Mesodermal cell (in vitro differentiated cells): ENCODE results near the gene RNLS.

Experiments used
- H3K27ac ChIP-seq: 2 replicates; pipeline ENCODE4 v1.7.0; 2013; ENCODE audit warnings: mild to moderate bottlenecking, low read depth, low read length, moderate library complexity; ENCODE audit not compliant: severe bottlenecking
- H3K36me3 ChIP-seq: 2 replicates; pipeline ENCODE4 v1.7.1; 2013; ENCODE audit warnings: mild to moderate bottlenecking, low read length, moderate library complexity; ENCODE audit not compliant: control insufficient read depth, insufficient read depth
- H3K4me1 ChIP-seq: one replicate; pipeline ENCODE4 v1.7.1; 2013; ENCODE audit warnings: mild to moderate bottlenecking, low read length; ENCODE audit not compliant: insufficient read depth, control insufficient read depth, poor library complexity, severe bottlenecking
- H3K4me3 ChIP-seq: 2 replicates; pipeline ENCODE4 v1.7.0; 2013; ENCODE audit warnings: low read length, control low read depth, mild to moderate bottlenecking; ENCODE audit not compliant: insufficient read depth, poor library complexity, severe bottlenecking; ENCODE audit errors: extremely low read depth
- H3K9me3 ChIP-seq: 2 replicates; pipeline ENCODE4 v1.7.1; 2013; ENCODE audit warnings: mild to moderate bottlenecking, low read length, moderate library complexity; ENCODE audit not compliant: control insufficient read depth
- WGBS, 2 experiments: methylation state at CpG; one replicate each; pipeline ENCODE4 v1.1.5; 2013; ENCODE audit warnings: missing lambda C conversion rate in 2 of 2; ENCODE audit not compliant: insufficient coverage in 2 of 2; 5-methylcytosine and 5-hydroxymethylcytosine counted together

The RNLS gene

DNA sequence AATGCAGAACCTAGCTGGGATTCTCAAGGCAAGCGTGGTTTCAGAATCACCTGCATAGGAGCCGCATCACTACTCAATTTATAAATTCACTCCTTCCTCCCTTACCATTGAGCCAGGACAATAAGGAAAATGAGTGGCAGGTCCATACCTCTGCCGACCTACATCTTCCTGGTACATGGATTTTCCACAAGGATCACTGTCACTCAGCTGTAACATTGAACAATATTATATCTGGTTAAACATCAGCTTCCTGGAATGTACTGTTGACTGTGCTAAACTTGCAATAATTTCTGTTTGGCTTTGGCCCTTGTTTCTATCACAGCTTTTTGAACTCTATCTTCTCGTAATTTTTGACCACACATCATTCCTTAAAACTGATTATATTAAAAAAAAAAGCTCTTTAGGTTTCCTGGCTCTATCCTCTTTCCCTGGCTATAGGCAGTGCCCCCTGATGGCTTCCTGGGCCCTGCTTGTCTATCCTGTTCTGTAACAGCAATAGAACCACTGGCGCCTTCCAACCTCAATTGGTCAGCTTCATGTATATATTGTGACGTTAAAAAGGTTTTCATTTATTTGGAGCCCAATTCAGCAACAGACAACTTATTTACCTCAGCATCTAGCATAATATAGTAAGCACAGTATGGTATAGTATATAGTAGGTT is 59.2 kb downstream of the RNLS start:
- Histone ChIP-seq H3K4me1 (peaks cover under 1% of the 10 kb centered on the region), H3K9me3 (no peaks in the 10 kb centered on the region), H3K4me3 (no peak overlapping the region), H3K27ac (no peak overlapping the region), H3K36me3 (no peaks in the 10 kb centered on the region)
- WGBS, 2 experiments, result 70 to 100% methylated on average over 2 to 3 of the region's 6 CpGs

DNA sequence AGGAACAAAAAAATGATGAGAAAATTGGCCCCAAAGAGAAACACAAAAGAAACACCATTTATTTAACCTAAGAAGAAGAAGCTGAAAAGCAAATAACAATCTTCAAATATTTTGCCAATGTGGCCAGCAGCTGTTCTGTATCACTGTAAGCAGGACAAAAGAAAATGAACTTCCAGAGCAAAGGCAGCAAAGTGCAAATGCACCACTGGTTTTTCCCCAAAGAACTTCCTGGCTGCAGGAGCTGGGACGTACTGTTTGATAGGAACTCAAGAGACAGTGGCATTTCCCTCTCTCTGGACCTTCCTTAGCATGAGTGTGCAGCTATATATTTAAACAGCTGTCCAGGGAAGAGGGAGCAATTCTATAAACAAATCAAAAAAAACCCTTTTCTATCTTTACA is 60.4 kb downstream of the RNLS start:
- 57 to 83% methylated on average over 1 of the region's 1 CpG for WGBS, 2 experiments
- no peak overlapping the region for H3K4me3 ChIP-seq
- no peaks in the 10 kb centered on the region for H3K4me1 ChIP-seq
- no peaks in the 10 kb centered on the region for H3K9me3 ChIP-seq
- H3K36me3 ChIP-seq, result no peaks in the 10 kb centered on the region
- H3K27ac ChIP-seq, result no peak overlapping the region

DNA sequence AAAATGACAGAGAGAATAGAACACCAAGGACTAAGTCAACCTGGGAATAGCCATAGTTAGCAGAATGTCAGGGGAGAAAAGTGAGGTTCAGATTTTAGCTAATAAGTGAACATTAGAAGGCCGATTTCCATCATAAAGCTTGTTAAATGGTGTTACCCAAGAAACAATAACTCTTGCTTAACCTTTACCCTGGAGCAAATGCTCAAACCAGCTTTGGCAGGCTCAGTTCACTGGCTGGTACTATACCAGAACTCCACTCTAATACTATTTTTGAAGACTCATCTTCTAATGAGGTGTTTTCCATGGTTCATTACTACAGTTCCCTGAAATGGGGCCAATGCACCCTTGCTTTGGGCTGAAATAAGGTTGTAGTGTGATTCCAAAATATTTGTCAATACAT is 61.3 kb downstream of the RNLS start:
- Histone ChIP-seq H3K9me3 (no peaks in the 10 kb centered on the region), H3K27ac (no peak overlapping the region), H3K36me3 (no peaks in the 10 kb centered on the region), H3K4me3 (no peak overlapping the region), H3K4me1 (no peaks in the 10 kb centered on the region)
- 100% methylated on average over 1 of the region's 1 CpG; no CpG with 5 or more reads in 1 of the 2 experiments for WGBS, 2 experiments

DNA sequence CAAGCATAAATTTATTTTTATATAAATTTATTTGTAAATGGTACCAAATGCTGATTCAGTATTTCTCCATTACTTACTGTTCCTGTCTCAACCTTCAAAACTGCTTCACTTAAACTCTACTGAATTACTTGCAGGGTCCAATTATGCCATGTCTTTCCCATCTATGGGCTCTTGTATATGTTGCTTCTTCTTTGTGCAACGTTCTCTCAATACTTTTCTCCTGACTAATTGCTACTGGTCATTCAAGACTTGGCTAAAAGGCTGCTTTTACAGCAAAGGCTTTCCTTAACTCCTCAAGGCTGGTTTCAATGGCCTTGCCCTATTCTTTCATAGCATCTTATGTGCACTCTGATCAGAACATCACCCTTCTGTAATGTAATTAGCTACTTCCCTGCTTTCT is 67.9 kb downstream of the RNLS start:
- 63 to 92% methylated on average over 1 of the region's 1 CpG for WGBS, 2 experiments
- Histone ChIP-seq H3K9me3 (no peaks in the 10 kb centered on the region), H3K36me3 (no peaks in the 10 kb centered on the region), H3K4me1 (no peaks in the 10 kb centered on the region), H3K27ac (no peak overlapping the region), H3K4me3 (no peak overlapping the region)

DNA sequence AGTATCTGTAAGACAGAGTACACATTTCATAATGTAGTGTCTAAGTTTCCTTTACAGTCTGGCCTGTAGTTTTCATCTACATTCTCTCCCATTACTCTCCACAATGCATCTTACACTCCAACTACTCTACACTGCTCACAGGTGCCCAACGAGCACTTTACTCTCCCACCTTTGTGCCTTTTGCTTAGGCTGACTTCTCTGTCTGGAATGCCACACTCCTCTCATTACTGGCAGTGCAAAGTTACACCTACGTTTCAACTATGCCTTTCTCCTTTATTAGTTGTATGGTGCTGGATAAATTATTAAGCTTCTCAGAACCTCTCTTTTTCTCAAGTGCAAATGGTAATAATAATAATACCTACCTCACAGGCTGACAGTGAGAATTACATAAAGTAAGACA is 70.5 kb downstream of the RNLS start:
- H3K4me1 ChIP-seq, result no peaks in the 10 kb centered on the region
- 67 to 77% methylated on average over 1 of the region's 2 CpGs for WGBS, 2 experiments

DNA sequence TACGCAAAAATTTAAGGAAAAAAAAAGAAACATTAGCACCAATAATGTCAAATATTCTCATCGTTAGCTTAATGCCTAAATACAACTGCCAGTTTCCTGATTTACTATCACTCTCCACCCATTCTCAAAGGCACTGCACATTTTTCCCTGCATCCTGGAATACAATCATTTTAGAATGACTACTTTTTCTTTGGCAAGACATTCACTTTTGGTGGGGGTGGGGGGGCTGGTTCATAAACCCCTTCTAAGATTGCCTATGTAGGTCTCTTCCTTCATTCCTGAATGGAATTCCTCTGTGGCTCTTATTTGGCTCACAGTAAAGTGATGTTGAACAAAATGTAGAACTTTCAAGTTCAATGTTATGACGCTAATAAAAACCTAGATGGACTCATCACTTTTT is 74.3 kb downstream of the RNLS start:
- Histone ChIP-seq H3K36me3 (no peaks in the 10 kb centered on the region), H3K4me1 (no peaks in the 10 kb centered on the region), H3K9me3 (no peaks in the 10 kb centered on the region), H3K27ac (no peak overlapping the region), H3K4me3 (no peak overlapping the region)
- 71 to 100% methylated on average over 2 of the region's 3 CpGs for WGBS, 2 experiments

More for the DNA sequence above, 70.5 kb downstream of the RNLS start:
- Histone ChIP-seq H3K27ac (no peak overlapping the region), H3K36me3 (no peaks in the 10 kb centered on the region), H3K9me3 (no peaks in the 10 kb centered on the region), H3K4me3 (no peak overlapping the region)

DNA sequence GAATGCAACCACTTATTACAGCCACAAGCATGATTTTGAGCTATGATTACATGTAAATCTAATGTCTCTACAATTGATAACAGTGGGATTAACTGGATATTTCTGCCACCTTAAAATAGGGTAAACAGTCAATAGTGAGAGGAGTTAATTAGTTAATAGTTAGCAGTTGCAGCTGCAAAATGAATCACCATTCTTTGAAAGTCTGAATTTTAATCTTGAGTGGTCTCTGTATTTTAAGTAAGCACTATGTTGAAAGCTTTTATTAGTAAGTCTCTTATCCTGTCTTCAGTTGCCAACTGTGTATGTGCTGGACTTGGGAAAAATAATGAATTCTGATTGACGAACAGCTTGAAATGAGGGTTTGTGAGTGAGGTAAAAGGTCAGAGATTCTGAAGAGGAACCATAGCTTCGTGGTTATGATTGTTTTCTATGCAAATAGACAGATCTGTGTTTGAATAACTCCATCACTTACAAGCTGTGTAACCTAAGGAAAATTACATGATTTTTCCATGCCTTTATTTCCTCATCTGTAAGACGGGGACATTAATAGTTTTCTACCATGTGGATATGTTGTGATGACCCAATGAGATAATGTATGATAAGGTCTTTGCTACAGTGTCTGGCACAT is 75.2 kb downstream of the RNLS start:
- Histone ChIP-seq H3K36me3 (no peaks in the 10 kb centered on the region), H3K27ac (no peak overlapping the region), H3K4me3 (no peak overlapping the region), H3K4me1 (no peaks in the 10 kb centered on the region), H3K9me3 (no peaks in the 10 kb centered on the region)
- WGBS, 2 experiments, result 73 to 79% methylated on average over 2 to 3 of the region's 3 CpGs

DNA sequence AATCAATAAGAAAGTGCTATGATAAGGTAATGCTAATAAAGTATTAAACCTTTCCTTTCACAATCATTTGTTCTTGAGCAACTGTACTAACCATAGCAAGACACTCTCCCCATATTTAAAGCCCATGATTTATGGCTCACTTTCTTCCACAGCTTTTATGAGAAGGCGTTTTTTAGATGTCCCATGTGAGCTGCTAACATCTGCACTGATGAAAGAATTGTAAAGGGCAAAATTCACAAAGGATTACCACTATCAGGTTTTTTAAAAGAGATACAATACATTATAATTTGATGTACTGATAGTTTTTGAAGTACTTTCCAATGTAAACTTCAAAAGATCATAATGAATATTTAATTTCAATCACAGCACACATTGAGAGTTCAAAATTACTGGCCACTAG is 75.7 kb downstream of the RNLS start:
- Histone ChIP-seq H3K27ac (no peak overlapping the region), H3K4me3 (no peak overlapping the region), H3K4me1 (no peaks in the 10 kb centered on the region), H3K9me3 (no peaks in the 10 kb centered on the region), H3K36me3 (no peaks in the 10 kb centered on the region)
- no CpG with 5 or more reads among the region's 1 CpG for WGBS, 2 experiments

DNA sequence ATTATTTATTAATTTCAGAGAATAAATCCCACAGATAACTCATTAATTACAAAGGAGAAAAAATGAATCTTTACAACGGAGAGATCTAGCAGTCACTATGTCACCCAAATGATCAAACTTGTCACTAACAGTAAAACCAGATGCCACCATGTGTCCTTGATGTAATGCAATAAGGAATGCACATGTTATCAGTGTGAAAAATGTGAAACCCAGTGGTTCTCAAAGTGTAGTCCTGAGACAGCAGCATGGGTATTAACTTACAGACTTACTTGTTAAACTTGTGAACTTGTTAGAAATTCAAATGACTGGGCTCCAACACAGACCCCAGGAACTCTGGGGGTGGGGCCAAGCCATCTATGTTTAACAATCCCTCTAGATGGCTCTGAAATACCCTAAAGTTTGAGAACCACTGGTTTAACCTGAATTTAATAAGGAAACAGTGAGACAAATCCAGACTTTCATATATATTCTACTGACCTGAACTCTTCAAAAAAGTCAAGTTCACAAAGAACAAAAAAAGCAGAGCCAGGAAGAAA is 77.4 kb downstream of the RNLS start:
- Histone ChIP-seq H3K4me3 (no peak overlapping the region), H3K9me3 (no peaks in the 10 kb centered on the region), H3K27ac (no peak overlapping the region), H3K36me3 (no peaks in the 10 kb centered on the region), H3K4me1 (no peaks in the 10 kb centered on the region)
- WGBS, 2 experiments, result no CpG with 5 or more reads among the region's 1 CpG

DNA sequence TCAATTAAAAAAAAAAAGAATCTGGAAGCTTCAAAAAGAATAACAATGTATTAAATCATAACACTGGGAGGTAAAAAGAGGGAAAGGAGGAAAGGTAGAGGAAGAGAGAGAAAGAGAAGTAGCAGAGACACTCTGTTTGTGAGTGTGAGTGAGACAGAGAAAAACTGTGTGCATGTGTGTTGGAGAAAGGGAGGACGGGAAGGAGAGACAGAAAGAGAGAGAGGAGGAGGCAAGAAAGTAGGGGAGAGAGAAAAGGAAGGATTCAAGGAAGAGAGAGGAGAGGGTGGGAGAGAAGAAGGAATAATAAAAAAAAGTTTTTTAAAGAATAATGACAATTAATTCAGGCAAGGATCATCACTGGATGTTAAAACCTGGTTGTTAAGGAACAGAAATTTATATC is 77.9 kb downstream of the RNLS start:
- H3K36me3 ChIP-seq, result no peaks in the 10 kb centered on the region
- WGBS, 2 experiments, result 30 to 56% methylated on average over 1 of the region's 1 CpG
- H3K27ac ChIP-seq, result no peak overlapping the region
- H3K4me3 ChIP-seq, result no peak overlapping the region
- no peaks in the 10 kb centered on the region for H3K9me3 ChIP-seq
- H3K4me1 ChIP-seq, result no peaks in the 10 kb centered on the region

DNA sequence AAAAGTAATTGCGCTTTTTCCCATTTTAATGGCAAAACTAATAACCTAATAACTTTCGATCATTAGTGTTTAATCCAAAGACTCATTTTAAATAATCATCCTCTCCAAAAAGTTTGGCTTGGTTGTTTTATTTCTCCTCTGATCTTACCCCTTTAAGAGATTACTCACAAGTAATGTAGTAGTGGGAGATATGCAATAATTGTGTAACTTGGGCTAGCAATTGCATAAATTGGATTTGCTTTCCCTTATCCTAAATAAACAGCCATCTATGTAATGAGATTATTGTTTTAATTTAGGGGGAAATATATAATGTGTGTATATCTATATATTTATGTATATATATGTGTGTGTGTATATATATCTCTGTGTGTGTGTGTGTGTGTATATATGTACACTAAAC is 82.5 kb downstream of the RNLS start:
- no peak overlapping the region for H3K27ac ChIP-seq
- no peaks in the 10 kb centered on the region for H3K36me3 ChIP-seq
- H3K9me3 ChIP-seq, result no peaks in the 10 kb centered on the region
- WGBS, 2 experiments, result no CpG with 5 or more reads among the region's 2 CpGs
- peaks cover 7% of the 10 kb centered on the region for H3K4me1 ChIP-seq
- no peak overlapping the region for H3K4me3 ChIP-seq
